Stimulated activated CD8-positive, alpha-beta memory T cell treated with anti-CD3 and anti-CD28 coated beads, Interleukin-4, amount 100 ng/mL, for 1 hour (primary cell): Measurements from ENCODE around the gene SSBP3.
A peak's percentile ranks its signal among the peaks of the same experiment; 100 is the strongest.

Experiments
- DNase-seq, 2 donors: peaks; one replicate each; pipeline ENCODE4 v3.0.0-alpha.2; 2020; ENCODE audit warnings: low read depth in 2 of 2, low spot score in 1 of 2

SSBP3 gene

DNA sequence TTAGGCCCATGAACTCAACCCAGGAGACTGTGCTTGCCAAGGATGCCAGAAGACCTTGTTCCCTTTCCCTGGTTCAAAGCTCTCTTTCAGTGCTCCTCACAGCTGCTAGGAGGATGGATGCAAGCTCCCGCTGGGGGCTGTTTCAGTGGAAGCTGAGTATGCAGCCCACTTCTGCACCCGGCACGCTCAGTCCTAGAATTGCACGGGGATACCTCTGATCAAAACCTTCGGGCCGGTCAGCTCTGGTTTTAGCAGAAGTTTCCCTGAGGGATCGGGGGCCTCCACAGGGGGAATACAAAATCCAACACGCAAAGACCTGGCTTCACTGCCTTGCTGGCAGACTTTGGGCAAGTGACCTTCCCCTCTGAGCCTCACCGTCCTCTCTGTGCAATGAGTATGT lies 4.2 kb upstream of the SSBP3 start:
- DNase-seq, result no peak

DNA sequence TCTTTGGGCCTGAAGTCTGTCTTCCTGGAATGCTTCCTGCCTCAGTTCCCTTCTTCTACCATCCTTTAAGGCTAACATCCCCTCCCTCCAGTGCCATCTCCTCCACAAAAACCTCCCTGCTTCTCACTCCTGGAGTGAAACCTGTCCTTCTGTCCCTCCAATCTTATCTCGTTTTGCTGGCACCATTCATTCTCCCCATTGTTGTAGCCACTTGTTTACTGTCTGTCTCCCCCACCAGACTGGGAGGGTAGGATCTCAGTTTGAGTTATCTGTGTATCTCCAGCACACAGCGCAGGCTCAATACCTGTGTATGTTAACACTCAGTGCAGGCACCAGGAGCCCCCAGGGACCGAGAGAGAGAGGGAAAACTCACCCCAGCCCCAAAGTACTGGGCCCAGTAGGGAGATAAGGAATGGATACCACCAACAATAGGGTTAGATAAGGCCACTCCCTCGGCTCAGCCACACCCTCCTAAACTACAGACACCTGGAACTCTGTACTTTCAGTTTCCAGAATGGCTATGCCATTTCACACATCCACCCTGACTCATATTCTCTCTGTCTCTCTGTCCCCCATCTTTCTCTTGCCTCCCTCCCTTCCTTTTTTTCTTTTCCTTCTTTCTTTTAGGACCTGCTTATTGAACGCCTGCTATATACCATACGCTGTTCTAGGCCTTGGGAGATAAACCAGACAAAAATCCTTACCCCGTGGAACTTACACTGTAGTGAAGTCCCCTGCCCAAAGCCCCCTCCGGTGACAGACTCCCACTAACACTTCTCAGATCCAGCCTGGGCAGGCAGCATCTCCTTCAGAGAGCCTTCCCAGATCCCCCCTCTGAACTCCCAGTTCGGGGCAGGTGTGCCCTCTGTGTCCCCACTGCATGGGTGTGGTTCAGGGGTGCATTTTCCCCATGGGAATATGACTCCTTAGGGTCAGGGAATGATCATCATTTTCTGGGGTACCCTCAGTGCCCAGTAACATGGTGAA lies 3.3 kb upstream of the SSBP3 start:
- DNase-seq, result no peak

DNA sequence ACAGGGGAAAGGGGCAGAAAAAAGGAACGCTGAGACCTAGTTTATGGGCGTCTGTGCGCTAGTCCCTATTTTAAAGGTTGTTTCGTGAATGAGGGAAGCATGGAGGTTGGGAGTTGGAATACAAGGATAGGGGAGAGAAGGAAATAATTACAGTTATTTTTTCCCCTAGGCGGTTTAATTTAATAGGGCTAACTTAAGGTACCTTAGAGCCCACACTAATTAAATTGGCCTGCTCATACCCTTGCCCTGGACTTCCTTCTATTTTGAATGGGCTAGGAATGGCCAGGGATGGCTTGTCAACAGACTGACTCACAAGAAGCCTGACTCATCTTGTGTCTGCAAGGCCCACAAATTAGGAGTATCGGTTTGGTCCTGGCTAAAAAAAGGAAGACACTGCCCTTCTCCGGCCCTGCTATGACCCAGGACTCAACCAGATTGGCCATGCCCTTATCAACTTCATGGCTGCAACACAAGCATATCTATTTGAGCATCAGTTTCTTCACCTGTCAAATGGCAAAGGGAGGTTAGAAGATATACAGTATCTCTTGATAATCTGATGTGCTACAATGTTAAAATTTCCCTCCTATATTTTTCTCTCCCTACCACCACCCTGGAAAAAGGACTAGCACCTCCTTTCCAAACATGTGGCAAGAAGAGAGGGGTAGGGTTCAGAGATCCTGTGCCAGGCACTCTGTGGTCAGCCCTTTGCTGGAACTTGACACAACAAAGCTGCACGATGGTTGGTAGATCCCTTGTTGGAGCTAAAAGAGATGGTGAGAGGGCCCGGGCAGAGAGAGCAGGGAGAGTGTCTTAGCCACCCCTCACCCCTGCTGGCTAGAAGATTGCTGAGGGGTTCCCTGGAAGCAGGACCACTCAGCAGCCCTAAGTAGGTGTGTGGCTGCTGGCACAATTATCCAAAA lies 2.2 kb upstream of the SSBP3 start:
- DNase-seq, result no peak

DNA sequence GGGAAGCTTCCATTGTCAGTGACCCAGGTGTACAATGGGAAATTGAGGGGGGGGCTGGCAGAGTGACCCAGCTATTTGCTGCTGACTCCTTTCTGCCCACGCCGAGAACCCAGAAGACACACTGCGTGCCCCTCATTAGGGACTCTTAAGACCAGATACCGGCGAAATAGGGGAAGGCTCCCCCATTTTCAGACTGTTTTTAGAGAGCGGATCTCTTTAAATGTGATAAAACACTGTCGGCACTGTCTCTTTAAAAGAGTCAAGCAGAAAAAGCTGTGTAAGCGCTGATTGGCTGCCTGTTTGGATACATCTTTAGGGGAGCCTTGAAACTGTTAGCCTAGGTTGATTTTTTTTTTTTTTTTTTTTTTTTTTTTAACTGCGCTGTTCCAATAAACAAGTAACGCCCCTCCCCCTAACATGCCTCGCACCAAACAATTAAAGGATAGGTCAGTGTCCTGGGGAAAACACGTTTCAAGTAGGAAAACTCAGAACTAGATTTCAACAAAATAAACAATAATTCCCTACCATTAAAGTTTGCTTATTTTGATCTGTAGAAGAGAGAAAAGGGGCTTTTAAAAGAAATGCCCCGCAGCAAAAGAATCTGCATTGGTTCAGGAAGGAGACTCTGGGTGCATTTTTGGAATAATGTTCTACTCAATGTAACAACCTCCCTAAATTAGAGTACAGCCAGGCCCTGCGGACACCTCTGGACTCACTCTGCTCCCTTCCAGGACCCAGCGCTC lies 1.4 kb upstream of the SSBP3 start:
- peak in 1 of 2 donors; percentile 41 for DNase-seq

DNA sequence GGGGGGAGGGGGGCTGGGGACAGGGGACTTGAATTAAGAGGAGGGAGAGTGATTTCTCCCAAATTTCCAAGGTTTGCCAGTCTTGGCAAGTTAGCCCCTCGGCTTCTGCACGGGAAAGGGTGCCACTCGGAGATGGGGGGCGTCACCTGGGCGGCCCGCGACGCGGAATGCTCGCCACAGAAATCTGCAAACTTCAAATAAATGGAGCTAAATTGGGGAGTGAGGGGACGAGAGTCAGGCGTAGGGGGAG lies 885 bp upstream of the SSBP3 start:
- DNase-seq, result no peak

DNA sequence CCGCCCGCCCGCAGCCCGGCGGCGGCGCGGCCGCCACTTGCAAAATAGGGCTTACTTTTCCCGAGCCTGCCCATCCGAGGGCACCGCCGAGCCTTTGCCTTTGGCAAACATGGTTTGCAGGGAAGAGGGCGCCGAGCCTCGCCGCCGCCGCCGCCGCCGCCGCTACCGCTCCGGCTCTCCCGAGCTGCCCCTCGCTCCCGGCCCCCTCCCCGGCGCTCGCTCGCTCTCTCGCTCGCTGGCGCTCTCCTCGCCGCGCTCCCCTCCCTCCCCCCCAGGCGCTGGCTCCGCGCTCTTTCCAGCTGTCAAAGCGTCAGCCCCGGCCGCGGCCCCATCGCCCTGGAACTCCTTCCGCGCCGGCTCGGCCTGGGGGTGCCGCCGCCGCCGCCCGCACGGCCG lies 298 bp downstream of the SSBP3 start:
- DNase-seq, result no peak

DNA sequence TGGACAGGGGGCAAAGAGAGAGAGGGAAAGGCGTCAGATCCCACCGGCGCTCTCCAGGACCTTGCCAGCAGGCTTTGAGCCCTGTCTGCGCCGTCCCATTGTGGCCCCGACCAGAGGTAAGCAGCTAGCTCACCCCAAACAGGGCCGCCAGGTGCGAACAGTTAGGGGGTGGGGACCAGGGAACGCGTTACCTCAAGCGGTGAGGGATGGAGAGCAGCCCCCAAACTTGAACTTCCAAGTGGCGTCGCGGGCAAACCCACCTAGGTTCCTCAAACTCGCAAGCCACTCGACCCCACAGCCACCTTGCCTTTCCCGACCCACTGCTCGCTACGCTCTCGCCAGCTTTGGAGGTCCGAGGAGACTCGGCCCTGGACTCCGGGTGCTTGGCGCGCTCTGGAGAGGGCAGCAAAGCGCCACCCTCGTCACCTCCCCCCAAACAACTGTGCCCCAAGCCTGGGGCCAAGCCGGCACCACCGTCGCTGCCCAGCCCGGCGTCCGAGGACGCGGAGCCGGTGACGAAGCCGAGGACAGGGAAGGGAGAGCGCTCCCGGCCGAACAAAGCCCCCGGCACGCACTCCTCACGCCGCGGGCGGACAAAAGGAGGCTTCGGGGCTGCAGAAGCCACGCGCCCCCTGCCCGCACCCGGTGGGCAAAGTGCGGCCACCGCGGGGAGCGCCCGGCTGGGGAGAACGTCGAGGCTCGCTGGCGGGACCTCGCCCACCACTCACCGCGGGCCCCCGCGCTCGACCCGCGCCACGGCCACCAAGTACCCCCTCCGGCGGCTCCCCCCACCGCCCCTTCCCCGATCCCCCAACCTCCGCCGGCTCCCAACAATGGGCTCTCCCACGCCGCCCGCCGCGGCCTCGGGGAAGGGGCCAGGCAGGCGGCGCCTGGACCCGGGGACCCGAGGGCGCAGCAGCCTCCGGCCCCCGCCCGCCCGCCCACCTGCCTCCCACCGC lies 976 bp downstream of the SSBP3 start:
- DNase-seq, result no peak

DNA sequence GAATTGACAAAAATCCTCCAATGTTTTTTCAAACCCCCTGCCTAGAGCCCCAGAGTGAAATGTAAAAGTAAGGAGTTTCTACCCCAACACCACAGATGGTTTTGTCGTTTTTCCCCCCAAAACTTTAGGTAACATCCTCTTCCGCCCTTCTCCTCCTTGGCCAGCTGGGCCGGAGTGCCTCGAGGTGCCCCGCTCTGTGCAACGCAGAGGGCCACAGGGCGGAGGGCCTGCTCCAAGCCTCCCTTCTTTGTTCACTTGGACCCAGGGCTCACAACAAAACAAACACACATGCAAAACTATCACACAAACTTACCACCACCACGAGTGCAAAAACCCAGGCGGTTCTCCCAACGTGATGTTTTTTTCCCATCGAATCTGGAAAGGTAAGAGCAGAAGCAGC lies 1.9 kb downstream of the SSBP3 start:
- no peak for DNase-seq

DNA sequence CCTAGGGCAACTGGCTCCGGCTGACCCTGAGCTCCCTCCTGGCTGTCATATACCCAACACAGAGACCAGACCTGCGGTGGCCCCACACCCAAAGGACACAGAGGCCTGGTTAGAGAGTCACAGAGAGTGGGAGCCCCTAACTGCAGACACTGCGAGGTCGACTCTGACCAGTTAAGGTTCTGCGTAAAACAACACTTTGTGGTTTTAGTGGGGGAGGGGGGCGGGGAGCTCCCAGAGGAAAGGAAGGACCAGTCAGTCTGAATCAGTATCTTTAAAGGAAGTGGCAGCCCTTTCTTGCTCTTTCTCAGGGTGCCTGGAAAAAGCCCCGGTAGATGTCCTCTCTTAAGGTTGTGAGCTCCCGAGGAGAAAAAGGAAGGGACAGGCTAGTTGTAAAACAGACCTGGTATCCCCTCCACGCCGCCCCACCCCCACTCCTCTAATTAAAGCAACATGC lies 2.4 kb downstream of the SSBP3 start:
- no peak for DNase-seq

DNA sequence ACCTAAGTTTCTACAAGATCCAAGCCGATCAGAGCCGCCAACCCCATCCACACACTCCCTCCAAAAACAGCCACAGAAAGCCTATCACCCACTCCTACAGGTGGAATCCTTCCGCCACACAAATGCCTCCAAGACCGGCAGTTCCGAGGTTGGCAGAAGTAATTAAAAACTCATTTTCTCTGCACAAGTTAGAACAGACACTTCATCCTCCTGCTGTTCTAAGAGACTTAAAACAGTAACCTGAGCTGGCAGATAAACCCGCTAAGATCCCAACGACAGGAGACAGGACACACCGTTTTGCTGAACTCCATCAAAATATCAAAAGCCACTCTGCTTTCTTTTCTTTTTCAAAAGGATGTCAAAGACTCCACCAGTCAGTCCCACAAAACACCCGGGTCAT lies 2.8 kb downstream of the SSBP3 start:
- DNase-seq, result no peak

DNA sequence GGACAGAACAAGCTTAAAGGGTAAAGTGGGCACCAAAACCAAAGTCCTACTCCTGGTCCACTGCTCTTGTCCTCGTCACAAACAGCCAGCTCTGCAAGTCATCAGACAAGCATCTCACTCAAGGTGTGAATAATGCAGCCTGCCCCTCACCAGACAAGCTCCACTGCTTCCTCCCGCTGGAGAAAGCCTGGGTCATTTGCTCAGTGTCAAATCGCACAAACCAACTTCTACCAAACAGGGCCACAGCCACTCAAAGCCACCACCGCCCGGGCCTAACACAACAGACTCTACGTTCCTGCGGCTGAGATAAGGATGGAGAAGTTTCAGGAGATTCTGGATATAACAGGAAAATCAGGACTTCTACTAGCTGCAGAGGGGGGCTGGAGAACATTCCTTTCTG lies 3.3 kb downstream of the SSBP3 start:
- DNase-seq, result no peak

DNA sequence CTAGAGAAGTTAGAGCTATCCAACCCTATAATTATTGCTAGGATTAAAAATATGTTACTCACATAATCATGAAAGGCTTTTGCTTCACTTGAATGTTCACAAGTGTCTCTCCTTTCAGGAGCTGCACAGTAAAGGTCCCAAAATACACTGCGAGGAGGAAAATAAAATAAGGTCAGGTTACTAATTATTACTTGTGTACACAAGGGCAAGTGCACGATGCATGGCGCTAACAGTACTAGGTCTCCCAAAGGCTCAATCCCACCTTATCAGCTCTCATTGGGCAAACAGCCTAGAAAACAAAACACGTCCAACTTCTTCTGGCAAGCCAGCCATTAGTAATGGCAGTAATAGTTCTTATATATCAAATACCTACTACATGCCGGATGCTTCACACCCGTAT lies 4.4 kb downstream of the SSBP3 start:
- no peak for DNase-seq

DNA sequence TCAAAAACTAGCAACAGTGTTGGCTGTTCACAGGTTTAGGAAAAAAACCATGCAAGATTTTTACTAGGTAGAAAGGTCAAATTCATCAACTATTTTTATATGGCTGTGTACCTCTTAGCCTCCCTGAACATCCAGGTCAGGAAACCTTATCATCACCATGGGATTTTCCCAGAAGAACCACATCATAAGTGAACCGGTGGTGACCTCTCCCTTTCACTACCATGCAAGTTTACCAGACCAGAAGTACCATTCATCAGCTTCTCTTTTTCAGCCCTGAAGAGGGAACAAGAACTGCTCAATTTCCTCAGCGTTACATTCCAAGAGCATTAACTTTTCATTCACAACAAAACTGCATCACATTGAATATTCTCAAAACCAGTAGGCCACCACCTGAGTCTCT lies 5.9 kb downstream of the SSBP3 start:
- DNase-seq, result no peak

DNA sequence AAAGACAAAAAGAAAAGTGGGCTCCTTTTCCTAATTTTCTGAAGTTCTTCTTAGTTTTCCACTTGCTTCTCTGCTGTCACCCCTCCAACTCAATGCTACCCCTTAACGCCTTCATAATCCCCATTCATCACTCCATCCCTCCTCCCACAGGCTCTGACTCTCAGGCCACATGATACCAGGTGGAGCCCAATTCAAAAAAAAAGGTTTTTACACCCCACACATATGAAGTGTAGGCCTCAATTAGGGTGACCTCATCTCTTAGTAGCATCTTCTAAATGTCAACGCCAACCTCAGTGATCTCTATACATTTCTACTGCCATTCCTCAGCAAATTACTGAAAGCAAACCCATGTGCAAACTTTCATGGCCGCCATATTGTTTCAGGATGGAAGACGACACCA lies 6.4 kb downstream of the SSBP3 start:
- no peak for DNase-seq

DNA sequence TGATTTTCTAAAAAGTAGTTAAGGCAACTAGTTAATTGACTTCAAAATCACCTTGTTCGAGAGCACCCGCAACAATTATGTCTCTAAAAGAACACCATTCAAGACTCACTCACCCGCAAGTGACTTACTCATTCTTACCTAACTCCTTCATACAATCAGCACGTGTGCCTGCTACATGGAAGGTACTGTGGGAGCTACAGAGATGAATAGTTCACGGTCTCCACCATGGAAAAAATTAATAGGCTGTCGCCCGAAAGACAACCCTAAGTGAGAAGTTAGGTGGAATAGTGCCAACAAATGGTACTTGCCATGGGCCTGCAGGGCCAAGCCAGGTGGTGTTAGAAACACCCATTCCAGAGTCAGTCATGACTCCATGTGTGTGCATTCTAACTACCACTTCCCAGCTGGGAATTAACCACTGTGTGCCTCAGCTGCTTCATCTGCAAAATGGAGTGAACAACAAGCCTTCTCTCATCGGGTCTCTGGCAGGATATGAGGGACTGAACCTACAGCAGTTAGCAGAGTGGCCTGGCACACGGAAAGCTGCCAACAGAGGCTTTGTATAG lies 7.1 kb downstream of the SSBP3 start:
- DNase-seq, result no peak

DNA sequence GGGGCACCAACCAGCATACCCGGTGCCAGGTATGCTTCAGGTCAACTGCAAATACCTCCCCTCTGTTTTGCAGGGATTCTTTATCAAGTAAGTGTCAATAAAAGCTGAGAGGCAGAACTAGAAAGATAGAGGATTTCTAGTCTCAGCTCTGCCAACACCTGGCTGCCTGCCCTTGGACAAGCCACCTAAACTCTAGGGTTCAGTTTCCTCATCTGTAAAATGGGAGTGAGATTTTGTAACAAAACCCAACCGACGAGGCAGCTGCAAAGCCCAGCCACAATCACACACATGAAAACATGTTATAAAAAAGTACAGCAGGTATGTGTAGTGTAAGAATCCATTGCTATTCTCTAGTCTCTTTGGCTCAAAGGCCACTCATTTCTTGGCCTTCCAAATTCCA lies 8.2 kb downstream of the SSBP3 start:
- DNase-seq, result no peak

DNA sequence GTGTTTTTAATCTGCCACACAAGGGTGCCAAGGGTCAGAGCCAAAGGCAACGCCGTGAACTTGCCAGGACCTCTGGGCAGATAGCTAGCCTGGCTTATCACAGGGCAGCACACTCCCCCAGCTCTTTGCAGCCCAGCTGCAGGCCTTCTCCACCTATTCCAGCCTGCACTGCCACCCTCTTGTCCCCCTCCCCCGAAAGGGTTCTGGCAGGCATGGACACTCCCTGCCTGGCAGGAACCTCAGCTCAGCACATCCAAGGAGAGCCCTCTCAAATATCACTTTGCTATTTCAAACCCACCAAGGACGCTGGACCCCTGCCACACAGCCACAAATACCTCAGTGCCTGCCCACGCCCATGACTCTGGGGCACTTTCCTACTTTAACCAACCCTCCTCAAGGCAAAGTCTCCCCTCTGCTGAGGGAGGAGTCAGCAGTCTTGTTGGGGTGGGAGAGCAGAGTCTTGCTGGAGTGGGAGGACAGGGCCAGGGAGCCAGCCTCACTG lies 9.1 kb downstream of the SSBP3 start:
- no peak for DNase-seq

DNA sequence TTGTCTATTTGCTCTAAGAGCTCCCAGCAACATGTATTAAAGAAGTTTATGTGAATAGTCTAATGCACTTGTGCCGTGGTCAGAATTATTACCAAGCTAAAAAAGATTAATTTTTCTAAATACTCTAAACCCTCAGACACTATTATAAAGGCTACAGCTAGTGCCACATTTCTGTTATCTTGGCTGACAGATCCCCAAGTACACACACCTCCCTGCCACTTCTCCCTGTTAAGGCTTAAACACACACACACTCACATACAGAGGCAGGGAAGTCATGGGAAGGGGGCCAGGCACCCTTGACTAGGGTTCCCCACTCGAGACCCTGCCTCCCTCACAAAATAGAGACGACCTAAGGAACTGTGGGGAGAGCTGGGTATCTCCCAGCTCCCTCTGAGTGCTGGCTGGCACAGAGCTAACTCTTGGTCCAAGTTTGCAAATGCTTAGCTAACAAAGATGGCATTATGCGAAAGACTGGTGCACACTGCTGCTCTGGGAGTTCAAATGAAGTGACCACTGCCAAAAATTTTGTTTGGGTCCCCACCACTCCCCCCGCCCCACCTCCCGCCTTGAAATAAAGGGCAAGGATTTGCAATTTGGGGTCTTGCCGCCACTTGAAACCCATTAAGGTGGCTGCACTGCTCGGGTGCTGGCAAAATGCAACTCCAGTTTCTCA lies 9.8 kb downstream of the SSBP3 start:
- no peak for DNase-seq

DNA sequence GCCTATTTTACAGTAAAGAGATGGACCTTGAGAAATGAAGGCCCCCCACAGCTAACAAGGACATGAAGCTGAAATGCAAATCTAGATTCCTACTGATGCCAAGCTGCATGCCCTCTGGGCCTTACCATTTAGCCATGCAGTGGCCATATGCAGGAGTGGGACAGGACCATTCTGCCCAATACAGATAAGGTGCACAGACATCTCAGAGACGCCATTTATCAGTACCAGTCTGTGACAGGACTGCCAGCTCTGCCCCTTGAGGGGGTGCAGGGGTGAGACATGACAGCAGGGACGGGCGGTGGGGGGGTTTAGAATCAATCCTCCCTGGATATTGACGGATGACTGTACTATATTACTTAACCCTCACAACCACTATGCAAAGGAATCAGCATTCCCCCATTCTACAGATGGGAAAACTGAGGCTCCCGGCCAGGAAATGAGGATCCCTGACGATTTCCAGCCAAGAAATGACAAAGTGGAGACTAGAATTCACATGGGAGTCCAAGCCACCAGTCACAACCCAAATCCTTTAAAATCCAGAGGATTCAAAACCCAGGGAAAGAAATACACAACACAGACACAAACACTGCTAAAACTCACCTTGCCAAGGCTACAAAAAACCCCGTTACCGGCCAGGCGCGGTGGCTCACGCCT lies 10.8 kb downstream of the SSBP3 start:
- no peak for DNase-seq
